GM12865 (cell line): ENCODE measurements around the gene ZNF518B.

Source experiments
- DNase-seq: peaks from one replicate; pipeline ENCODE4 v3.0.0; 2010; ENCODE audit warnings: low read depth
- H3K4me3 ChIP-seq: 2 replicates; pipeline ENCODE4 v1.5.1; 2011; ENCODE audit warnings: mild to moderate bottlenecking, low read depth, low read length, control low read depth
- TF ChIP-seq, protein P1 (sequence below): IDR thresholded peaks from 2 replicates; pipeline ENCODE4 v1.5.1; 2011; ENCODE audit warnings: low read length, control low read depth, low read depth, inconsistent platforms; ENCODE audit not compliant: insufficient read depth; ENCODE audit errors: missing control alignments

Gene ZNF518B

DNA sequence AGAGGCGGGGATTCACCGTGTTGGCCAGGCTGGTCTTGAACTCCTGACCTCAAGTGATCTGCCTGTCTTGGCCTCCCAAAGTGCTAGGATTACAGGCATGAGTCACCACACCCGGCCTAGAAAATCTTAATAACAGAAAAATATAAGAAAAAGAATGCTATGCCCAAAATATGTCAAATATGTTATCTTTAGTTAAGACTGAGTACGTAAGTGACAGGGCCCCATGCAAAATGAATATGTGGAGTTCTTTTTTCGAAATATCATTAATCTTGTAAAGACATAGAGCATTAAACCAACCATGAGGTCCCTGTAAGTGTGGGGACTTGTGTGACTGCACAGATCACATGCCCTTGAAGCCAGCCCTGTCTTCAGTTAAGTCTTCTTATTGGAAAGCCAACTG is 8.9 kb upstream of the ZNF518B start:
- DNase-seq = no peak
- H3K4me3 ChIP-seq = no peak overlapping the region
- TF ChIP-seq, protein P1, sequence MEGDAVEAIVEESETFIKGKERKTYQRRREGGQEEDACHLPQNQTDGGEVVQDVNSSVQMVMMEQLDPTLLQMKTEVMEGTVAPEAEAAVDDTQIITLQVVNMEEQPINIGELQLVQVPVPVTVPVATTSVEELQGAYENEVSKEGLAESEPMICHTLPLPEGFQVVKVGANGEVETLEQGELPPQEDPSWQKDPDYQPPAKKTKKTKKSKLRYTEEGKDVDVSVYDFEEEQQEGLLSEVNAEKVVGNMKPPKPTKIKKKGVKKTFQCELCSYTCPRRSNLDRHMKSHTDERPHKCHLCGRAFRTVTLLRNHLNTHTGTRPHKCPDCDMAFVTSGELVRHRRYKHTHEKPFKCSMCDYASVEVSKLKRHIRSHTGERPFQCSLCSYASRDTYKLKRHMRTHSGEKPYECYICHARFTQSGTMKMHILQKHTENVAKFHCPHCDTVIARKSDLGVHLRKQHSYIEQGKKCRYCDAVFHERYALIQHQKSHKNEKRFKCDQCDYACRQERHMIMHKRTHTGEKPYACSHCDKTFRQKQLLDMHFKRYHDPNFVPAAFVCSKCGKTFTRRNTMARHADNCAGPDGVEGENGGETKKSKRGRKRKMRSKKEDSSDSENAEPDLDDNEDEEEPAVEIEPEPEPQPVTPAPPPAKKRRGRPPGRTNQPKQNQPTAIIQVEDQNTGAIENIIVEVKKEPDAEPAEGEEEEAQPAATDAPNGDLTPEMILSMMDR = no peak

DNA sequence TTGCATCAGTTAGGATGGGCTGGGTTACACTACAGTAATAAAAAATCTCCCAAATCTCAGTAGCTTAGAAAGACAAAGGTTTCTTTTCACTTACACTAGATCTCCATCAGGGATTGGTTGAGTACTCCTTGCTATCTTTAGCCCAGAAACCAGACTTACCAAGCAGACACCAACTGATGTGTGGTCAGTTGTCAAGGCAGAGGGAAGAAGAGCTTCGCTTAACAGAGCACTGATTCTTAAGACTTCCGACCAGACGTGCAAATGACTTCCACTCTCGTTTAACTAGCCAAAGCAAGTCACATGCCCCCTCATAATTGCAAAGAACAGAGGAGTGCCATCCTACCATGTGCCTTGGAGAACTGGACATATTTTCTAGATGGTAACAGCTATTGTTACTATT is 5.7 kb upstream of the ZNF518B start:
- no peak overlapping the region for H3K4me3 ChIP-seq
- DNase-seq = no peak
- TF ChIP-seq, protein P1 = no peak

- TF ChIP-seq, protein P1 = no peak
- DNase-seq = no peak
- H3K4me3 ChIP-seq = no peak overlapping the region
These were observed 4.7 kb upstream of the ZNF518B start for GRCh38 chr4:10461850-10462400.

DNA sequence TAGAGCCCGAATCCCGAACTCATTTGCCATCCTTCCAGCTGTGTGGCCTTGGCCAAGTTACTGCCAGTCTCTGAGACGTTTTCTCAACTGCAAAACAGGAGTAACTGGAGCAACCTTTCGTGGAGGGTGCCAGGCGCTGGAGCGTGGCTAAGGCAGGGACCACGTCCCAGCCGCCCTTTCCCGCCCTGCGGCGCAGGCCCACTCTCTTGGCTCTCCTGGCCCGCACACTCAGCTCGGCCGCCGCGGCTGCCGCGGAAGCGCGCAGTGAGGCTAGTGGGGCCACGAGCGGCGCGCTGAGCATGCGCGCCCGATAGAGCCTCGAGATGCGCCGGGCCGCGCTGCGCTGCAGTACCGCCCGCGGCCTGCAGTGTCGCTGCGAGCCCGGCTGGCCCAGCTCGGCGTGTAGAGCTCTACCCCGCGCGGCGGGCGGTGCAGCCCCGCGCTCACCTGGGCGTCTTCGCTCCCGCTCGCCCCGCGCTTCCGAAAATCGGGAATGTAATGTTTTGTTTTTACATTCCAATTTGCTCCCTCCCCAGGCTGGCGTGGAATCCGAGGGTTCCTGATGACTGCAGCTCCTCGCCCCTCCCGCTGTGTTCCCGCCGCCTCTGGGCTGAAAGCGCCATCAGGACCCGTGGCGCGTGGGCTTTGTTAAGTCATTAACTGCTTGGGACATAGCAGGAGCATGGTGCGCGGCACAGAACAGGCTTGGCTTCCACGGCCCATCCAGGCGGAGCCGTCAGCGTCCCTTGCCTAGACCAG is 4.0 kb upstream of the ZNF518B start:
- H3K4me3 ChIP-seq = no peak overlapping the region
- peak; percentile 84 for DNase-seq
- TF ChIP-seq, protein P1 = peak; percentile 95

- TF ChIP-seq, protein P1 = no peak
- DNase-seq = peak; percentile 30
- no peak overlapping the region for H3K4me3 ChIP-seq
These were observed 3.3 kb upstream of the ZNF518B start for GRCh38 chr4:10460313-10461047.

DNA sequence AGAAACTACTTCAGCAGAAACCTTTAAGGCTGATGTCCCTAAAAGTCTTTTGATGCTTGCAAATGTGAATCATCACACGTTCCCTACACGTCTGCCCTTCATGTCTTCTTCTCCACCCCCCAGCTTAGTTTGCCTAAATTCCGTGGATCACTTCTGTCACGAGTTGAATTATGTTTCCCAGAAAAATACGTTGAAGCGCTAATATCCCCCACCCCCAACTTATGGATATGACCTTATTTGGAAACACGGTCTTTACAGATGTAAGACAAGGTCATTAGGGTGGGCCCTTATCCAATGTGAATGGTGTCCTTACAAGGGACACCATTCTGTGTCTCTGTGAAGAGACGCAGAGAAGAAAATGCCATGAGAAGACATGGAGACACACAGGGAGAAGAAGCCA is 2.1 kb upstream of the ZNF518B start:
- TF ChIP-seq, protein P1 = no peak
- H3K4me3 ChIP-seq = no peak overlapping the region
- DNase-seq = no peak
